ENCODE data around the gene CRK. TPM values are rescaled to one million over a fixed set of nuclear protein-coding genes. Genes with fewer than 3 reads are reported as not detected.
"Not testable (repeated sequence)": the region's sequence is repeated elsewhere in the genome, so short reads cannot be mapped to it uniquely, and the experiment has no call there.

Gene CRK
- total RNA-seq, 1 experiment from 2014 or later = 86.6 TPM

- not testable (repeated sequence) for DNase-seq (ENCODE audit: low read depth)
Measured at GRCh38 chr17:1387490-1388227, 68.4 kb downstream of the CRK start.

GRCh38 chr17:1386675-1387190 is 69.3 kb downstream of the CRK start:
- not testable (repeated sequence) for DNase-seq (ENCODE audit: low read depth)

GRCh38 chr17:1386265-1386664 is 69.8 kb downstream of the CRK start:
- DNase-seq (ENCODE audit: low read depth) = no peak

GRCh38 chr17:1385861-1386260 is 70.2 kb downstream of the CRK start:
- DNase-seq (ENCODE audit: low read depth) = no peak

- no peak for DNase-seq (ENCODE audit: low read depth)
Measured at GRCh38 chr17:1384905-1385435, 71.1 kb downstream of the CRK start.

GRCh38 chr17:1379930-1380313 is 76.1 kb downstream of the CRK start:
- no peak for DNase-seq (ENCODE audit: low read depth)

GRCh38 chr17:1379208-1379929 is 76.7 kb downstream of the CRK start:
- no peak for DNase-seq (ENCODE audit: low read depth)

- DNase-seq (ENCODE audit: low read depth) = not testable (repeated sequence)
Measured at GRCh38 chr17:1378476-1378860, 77.6 kb downstream of the CRK start.

- DNase-seq (ENCODE audit: low read depth) = no peak
Measured at GRCh38 chr17:1377334-1377733, 78.7 kb downstream of the CRK start.

GRCh38 chr17:1376061-1376460 is 80.0 kb downstream of the CRK start:
- no peak for DNase-seq (ENCODE audit: low read depth)

GRCh38 chr17:1375615-1376014 is 80.4 kb downstream of the CRK start:
- DNase-seq (ENCODE audit: low read depth) = no peak

GRCh38 chr17:1374431-1375177 is 81.4 kb downstream of the CRK start:
- no peak for DNase-seq (ENCODE audit: low read depth)

GRCh38 chr17:1373707-1374237 is 82.3 kb downstream of the CRK start:
- DNase-seq (ENCODE audit: low read depth) = no peak

GRCh38 chr17:1372618-1373017 is 83.4 kb downstream of the CRK start:
- no peak for DNase-seq (ENCODE audit: low read depth)

- DNase-seq (ENCODE audit: low read depth) = no peak
Measured at GRCh38 chr17:1371893-1372590, 84.0 kb downstream of the CRK start.

Other genes with a start within 250 kb of the CRK start
- gene BHLHA9, start 185.8 kb downstream of the CRK start, total RNA-seq (2014; rRNA removed) = not detected in 2 replicates
- not detected in 2 replicates for gene TRARG1, start 176.6 kb downstream of the CRK start, total RNA-seq (2014; rRNA removed)
- gene YWHAE, start 56.0 kb downstream of the CRK start, total RNA-seq (2014; rRNA removed) = 605 and 722 TPM in 2 replicates
- gene MYO1C, start 36.5 kb upstream of the CRK start, total RNA-seq (2014; rRNA removed) = 96.3 and 107 TPM in 2 replicates
- 27.3 and 30.1 TPM in 2 replicates for gene INPP5K, start 60.4 kb upstream of the CRK start, total RNA-seq (2014; rRNA removed)
- gene PITPNA, start 106.6 kb upstream of the CRK start, total RNA-seq (2014; rRNA removed) = 18.5 and 26.3 TPM in 2 replicates
- 1.9 and 3.7 TPM in 2 replicates for gene SLC43A2, start 172.6 kb upstream of the CRK start, total RNA-seq (2014; rRNA removed)
- 0.11 TPM in 1 of 2 replicates, not detected in the other for gene SCARF1, start 189.5 kb upstream of the CRK start, total RNA-seq (2014; rRNA removed)
- gene RILP, start 193.6 kb upstream of the CRK start, total RNA-seq (2014; rRNA removed) = 4.2 and 9.8 TPM in 2 replicates
- gene PRPF8, start 228.6 kb upstream of the CRK start, total RNA-seq (2014; rRNA removed) = 82.9 and 108 TPM in 2 replicates